ENCODE results near the gene MYL3. TPM values are rescaled to one million over a fixed set of nuclear protein-coding genes. Genes with fewer than 3 reads are reported as not detected.

Gene MYL3
- polyA plus RNA-seq, 1 of the 3 experiments (the other 2 are of a cell fraction) = not detected

GRCh38 chr3:46856576-46857471 lies 6.4 kb downstream of the MYL3 start:
- no peaks in the 10 kb centered on the region for H3F3A ChIP-seq (replicated peaks; ENCODE audit: insufficient read depth)
- CTCF ChIA-PET = interaction anchor here (0.7 to 1.3 kb wide), 4 partner anchors 10 to 161 kb away, joined by 3 to 8 read pairs (median 4); no protein-coding TSS in a partner anchor
- H3K36me3 ChIP-seq (replicated peaks in 1 of 2; ENCODE audit: control insufficient read depth in 1 of 2, insufficient read depth in 2 of 2, low read length in 1 of 2) = no peaks in the 10 kb centered on the region
- H3K4me3 ChIP-seq (ENCODE audit: low read depth in 2 of 2, low read length in 1 of 2) = no peak overlapping the region
- WGBS (ENCODE audit: low lambda C conversion rate) = 69% methylated on average over 17 of the region's 17 CpGs
- POLR2A ChIA-PET = no interaction called here
- DNase-seq = no peak
- H2AFZ ChIP-seq (ENCODE audit: low read depth) = no peak overlapping the region
- H3K79me2 ChIP-seq (ENCODE audit: insufficient read depth) = no peaks in the 10 kb centered on the region
- H4K20me1 ChIP-seq (ENCODE audit: insufficient read depth) = no peaks in the 10 kb centered on the region
- TF ChIP-seq TEAD4 (IDR thresholded peaks at IDR 0.05; ENCODE audit: borderline replicate concordance, insufficient read depth) = no peak
- TF ChIP-seq ZBTB33 (IDR thresholded peaks at IDR 0.05; ENCODE audit: borderline replicate concordance, low read depth) = no peak
- TF ChIP-seq REST (IDR thresholded peaks at IDR 0.05; ENCODE audit: low read depth, low read length) = no peak
- TF ChIP-seq FOSL2 (IDR thresholded peaks at IDR 0.05; ENCODE audit: borderline replicate concordance, low read depth) = no peak
- TF ChIP-seq RXRA (IDR thresholded peaks at IDR 0.05; ENCODE audit: borderline replicate concordance, low read depth) = no peak
- TF ChIP-seq NRF1 (IDR thresholded peaks at IDR 0.05; ENCODE audit: low read depth, low read length) = no peak
- TF ChIP-seq CHD2 (IDR thresholded peaks at IDR 0.05; ENCODE audit: low read length, partially characterized antibody) = no peak
- TF ChIP-seq NFIC (IDR thresholded peaks at IDR 0.05; ENCODE audit: borderline replicate concordance) = no peak
- TF ChIP-seq GATA2 (CRISPR knock-in tag; IDR thresholded peaks at IDR 0.05) = no peak
- no peak for TF ChIP-seq ELF1 (IDR thresholded peaks at IDR 0.05)
- TF ChIP-seq USF2 (IDR thresholded peaks at IDR 0.05; ENCODE audit: borderline replicate concordance, low read depth, low read length) = no peak
- TF ChIP-seq SMC3 (IDR thresholded peaks at IDR 0.05; ENCODE audit: low read depth, low read length) = no peak
- no peak for TF ChIP-seq PBX3 (IDR thresholded peaks at IDR 0.05)
- TF ChIP-seq RAD21 (IDR thresholded peaks at IDR 0.05; ENCODE audit: low read length) = no peak
- no peak for TF ChIP-seq RFX5 (IDR thresholded peaks at IDR 0.05; ENCODE audit: low read length)
- TF ChIP-seq CTCF (IDR thresholded peaks at IDR 0.05) = no peak
- TF ChIP-seq TAF1 (IDR thresholded peaks at IDR 0.05; ENCODE audit: borderline replicate concordance, low read depth, low read length) = no peak
- H3K27ac ChIP-seq (ENCODE audit: low read depth in 2 of 2, low read length in 1 of 2) = no peak overlapping the region
- no peak overlapping the region for H3K4me2 ChIP-seq
- H3K9me2 ChIP-seq = no peaks in the 10 kb centered on the region
- H3K9me3 ChIP-seq = no peaks in the 10 kb centered on the region
- no peak overlapping the region for H3K9ac ChIP-seq
- H3K4me1 ChIP-seq (ENCODE audit: control insufficient read depth in 1 of 2, insufficient read depth in 2 of 2, low read depth in 1 of 2, low read length in 1 of 2) = peaks cover 0 to 5% of the 10 kb centered on the region in 2 experiments; a peak in 1 of 4 replicates
- peaks cover 7% of the 10 kb centered on the region; the same call in 1 of the 2 replicates for H3K27me3 ChIP-seq (ENCODE audit: insufficient read depth)

All from SK-N-SH (cell line).